C4-2B (cell line): ENCODE data around the gene ANKMY1.

Source experiments
- CTCF ChIP-seq: fragments of 450-650 bp; conservative IDR thresholded peaks from 2 replicates; pipeline ENCODE4 v1.5.1; 2017; ENCODE audit warnings: mild to moderate bottlenecking
- ZFX ChIP-seq: fragments of 450-650 bp; IDR thresholded peaks from 2 replicates; pipeline ENCODE4 v1.6.1; 2017

GRCh38 chr2:240450532-240451107, 107.2 kb downstream of the ANKMY1 start:
- no peak for TF ChIP-seq CTCF
- TF ChIP-seq ZFX = no peak
